K562 (cell line): ENCODE results near the gene SLC16A10. TPM values are rescaled to one million over a fixed set of nuclear protein-coding genes. Genes with fewer than 3 reads are reported as not detected.
A peak's percentile ranks its signal among the peaks of the same experiment; 100 is the strongest.

Experiments
- ATAC-seq: fragments of 200-7000 bp; cut with Tn5 transposase; 3 replicates; pipeline ENCODE4 v1.9.1; 2020; ENCODE audit warnings: moderate library complexity
- BruUV-seq: library from RNA; stranded (reverse); fragments of 400-500 nt; replicated peaks from 2 replicates; lab custom pipeline; 2021; lab: Mats Ljungman, UMichigan
- CTCF ChIA-PET: fragments of 300-600 bp; formaldehyde crosslinking; extraction: SDS; loops from one replicate; lab custom pipeline; 2021; ENCODE audit warnings: low intra/inter-chr PET ratio; lab: Yijun Ruan, JAX
- POLR2A ChIA-PET: fragments of 300-600, 350-650 bp; sonication (Branson Sonifier 250); formaldehyde crosslinking; extraction: SDS; loops from one replicate; lab custom pipeline; 2021; ENCODE audit warnings: antibody characterized with exemption, inconsistent platforms; lab: Yijun Ruan, JAX
- DNase-seq, 4 experiments: peaks; one replicate each; pipeline versions ENCODE4 v3.0.0 to v3.0.0-alpha.2; 2011 to 2018; ENCODE audit warnings: low spot score in 3 of 4, mixed read lengths in 3 of 4; ENCODE audit errors: extremely low read depth in 1 of 4
- FAIRE-seq: peaks from 2 replicates; lab custom pipeline; 2011; peaks lifted over from hg19 to GRCh38; lab: Jason Lieb, UNC
- H2AFZ ChIP-seq: 2 replicates; pipeline ENCODE4 v1.6.0; 2011; ENCODE audit warnings: low read depth, low read length, control low read depth, inconsistent platforms
- H3K27ac ChIP-seq: fragments of 200-600 bp; 3 replicates; pipeline ENCODE4 v1.8.0; 2011; ENCODE audit warnings: low read depth, mild to moderate bottlenecking, control low read depth, inconsistent platforms, low read length, moderate library complexity, mixed read lengths; ENCODE audit errors: extremely low read depth
- H3K27me3 ChIP-seq, 2 experiments: fragments of 300-600 bp in 1 of 2; 2 replicates in 1 of 2; 3 replicates in 1 of 2; pipeline versions ENCODE4 v1.6.0 to v1.8.0; 2011; ENCODE audit warnings: inconsistent platforms in 2 of 2, low read length in 2 of 2, mild to moderate bottlenecking in 1 of 2, mixed read lengths in 1 of 2, moderate library complexity in 1 of 2; ENCODE audit not compliant: control insufficient read depth in 2 of 2, insufficient read depth in 2 of 2
- H3K36me3 ChIP-seq: fragments of 300-600 bp; 3 replicates; pipeline ENCODE4 v1.8.0; 2011; ENCODE audit warnings: mild to moderate bottlenecking, low read length, inconsistent platforms; ENCODE audit not compliant: control insufficient read depth, insufficient read depth
- H3K4me1 ChIP-seq, 2 experiments: fragments of 200-600 bp in 1 of 2; replicated peaks in 1 of 2; 2 replicates in 1 of 2; 3 replicates in 1 of 2; pipeline versions ENCODE4 v1.5.1 to v1.8.0; 2011; ENCODE audit warnings: inconsistent platforms in 2 of 2, low read length in 2 of 2, mild to moderate bottlenecking in 1 of 2, mixed read lengths in 1 of 2, moderate library complexity in 1 of 2; ENCODE audit not compliant: control insufficient read depth in 2 of 2, insufficient read depth in 2 of 2
- H3K4me2 ChIP-seq: 2 replicates; pipeline ENCODE4 v1.6.1; 2011; ENCODE audit warnings: low read length, control low read depth, inconsistent platforms, mixed read lengths; ENCODE audit not compliant: insufficient read depth
- H3K4me3 ChIP-seq: fragments of 200-600 bp; sonication (generic), shearing (Covaris generic); 2 replicates; pipeline ENCODE4 v1.5.1; 2016; ENCODE audit warnings: control low read depth, inconsistent platforms
- H3K79me2 ChIP-seq: fragments of 200-600 bp; 3 replicates; pipeline ENCODE4 v1.8.0; 2011; ENCODE audit warnings: low read length, inconsistent platforms; ENCODE audit not compliant: control insufficient read depth, insufficient read depth
- H3K9ac ChIP-seq, 2 experiments: 2 replicates each; pipeline versions ENCODE4 v1.6.0 to v1.6.1; 2011; ENCODE audit warnings: low read depth in 2 of 2, low read length in 2 of 2, control low read depth in 1 of 2, inconsistent platforms in 1 of 2, mild to moderate bottlenecking in 1 of 2, mixed read lengths in 1 of 2; ENCODE audit not compliant: insufficient read depth in 1 of 2
- H3K9me1 ChIP-seq: one replicate; pipeline ENCODE4 v1.6.0; 2011; ENCODE audit warnings: inconsistent platforms, mild to moderate bottlenecking, low read length, moderate library complexity; ENCODE audit not compliant: control insufficient read depth, insufficient read depth
- H3K9me3 ChIP-seq: replicated peaks from 2 replicates; pipeline ENCODE4 v1.5.1; 2011; ENCODE audit warnings: low read depth, low read length, inconsistent platforms; ENCODE audit not compliant: control insufficient read depth, insufficient read depth
- H4K20me1 ChIP-seq: replicated peaks from 2 replicates; pipeline ENCODE4 v1.6.1; 2011; ENCODE audit warnings: low read length, inconsistent platforms, mixed read lengths; ENCODE audit not compliant: control insufficient read depth, insufficient read depth
- BCOR ChIP-seq: fragments of 450-650 bp; IDR thresholded peaks from 2 replicates; pipeline ENCODE4 v1.6.1; 2016
- CHCHD3 ChIP-seq: fragments of 250-450 bp; sonication (Bioruptor Pico); IDR thresholded peaks from 2 replicates; pipeline ENCODE4 v2.1.2; 2022; ENCODE audit warnings: mild to moderate bottlenecking
- CHD2 ChIP-seq: IDR thresholded peaks from 2 replicates; pipeline ENCODE4 v1.6.1; 2011; ENCODE audit warnings: low read depth, low read length
- FOXM1 ChIP-seq, 2 experiments: fragments of 450-650 bp in 1 of 2; sonication (generic) in 1 of 2; formaldehyde crosslinking in 1 of 2; IDR thresholded peaks; 2 replicates each; pipeline versions ENCODE4 v1.6.1 to v1.9.0; 2017 to 2022; ENCODE audit warnings: low read depth in 2 of 2, mild to moderate bottlenecking in 2 of 2, missing genetic modification reagents in 1 of 2, moderate library complexity in 1 of 2
- HOXB6 ChIP-seq: fragments of 250-450 bp; sonication (Bioruptor Pico); IDR thresholded peaks from 2 replicates; pipeline ENCODE4 v1.5.1; 2022; ENCODE audit warnings: mild to moderate bottlenecking, borderline replicate concordance
- MECOM ChIP-seq: fragments of 250-450 bp; sonication (Bioruptor Pico); IDR thresholded peaks from 2 replicates; pipeline ENCODE4 v1.8.0; 2022; ENCODE audit warnings: inconsistent platforms
- MXI1 ChIP-seq: IDR thresholded peaks from 2 replicates; pipeline ENCODE4 v1.6.1; 2011; ENCODE audit warnings: low read depth, mild to moderate bottlenecking, improper control_type of control experiment, low read length
- NEUROD1 ChIP-seq: fragments of 150-350 bp; IDR thresholded peaks from 2 replicates; pipeline ENCODE4 v1.6.1; 2014; ENCODE audit warnings: borderline replicate concordance, low read length, low read depth; ENCODE audit not compliant: partially characterized antibody
- NR1H2 ChIP-seq: sonication (generic); formaldehyde crosslinking; IDR thresholded peaks from 2 replicates; pipeline ENCODE4 v1.4.0; 2020; ENCODE audit warnings: mild to moderate bottlenecking, missing genetic modification reagents
- SMAD4 ChIP-seq: fragments of 250-450 bp; sonication (Bioruptor Pico); conservative IDR thresholded peaks from 2 replicates; pipeline ENCODE4 v1.8.0; 2021; ENCODE audit warnings: inconsistent platforms, mild to moderate bottlenecking, moderate library complexity
- TEAD1 ChIP-seq, 2 experiments: fragments of 450-650 bp in 1 of 2; sonication (generic) in 1 of 2; formaldehyde crosslinking; IDR thresholded peaks; 2 replicates each; pipeline versions ENCODE4 v1.4.0 to v1.8.0; 2020 to 2022; ENCODE audit warnings: mild to moderate bottlenecking in 2 of 2, missing genetic modification reagents in 1 of 2
- ZNF561 ChIP-seq: fragments of 450-650 bp; formaldehyde crosslinking; conservative IDR thresholded peaks from 2 replicates; pipeline ENCODE4 v1.4.0; 2020; ENCODE audit warnings: mild to moderate bottlenecking, moderate library complexity
- ZSCAN32 ChIP-seq: fragments of 450-650 bp; formaldehyde crosslinking; IDR thresholded peaks from 2 replicates; pipeline ENCODE4 v1.4.0; 2020; ENCODE audit warnings: mild to moderate bottlenecking, moderate library complexity
- WGBS: fragments of 100-300 bp; shearing (Covaris generic); methylation state at CpG from one replicate; pipeline ENCODE4 v1.1.6; 2016; ENCODE audit warnings: low coverage, mixed read lengths; ENCODE audit not compliant: insufficient coverage; ENCODE audit errors: missing lambda C conversion rate; 5-methylcytosine and 5-hydroxymethylcytosine counted together
- in situ Hi-C: fragments of 300-500 bp; cut with MboI; formaldehyde crosslinking; loops from 4 replicates; pipeline ENCODE4 v1.15.0; 2018; ENCODE audit warnings: inconsistent platforms, mixed read lengths
- intact Hi-C: fragments of 100-400 bp; cut with micrococcal nuclease; formaldehyde crosslinking; loops from 2 replicates; pipeline ENCODE4 v1.14.2; 2022
- polyA plus RNA-seq, 8 experiments: library from polyadenylated mRNA; depleted of rRNA in 4 of 8; stranded (reverse) in 5 of 8; unstranded in 3 of 8; fragments of >200 nt; fragmentation: Nextera tagmentation in 2 of 8; fragmentation: Illumina TruSeq in 1 of 8; extraction: Ambion mirVana in 2 of 8; extraction: Trizol in 1 of 8; gene quantifications; 2 replicates each; pipeline versions ENCODE4 v1.2.1 to v1.2.3, GENCODE V29; 2011 to 2014; ENCODE audit warnings: inconsistent platforms in 1 of 8, missing spikeins in 1 of 8
- total RNA-seq, 7 experiments: library from RNA; depleted of rRNA in 6 of 7; stranded (reverse); fragments of >200 nt in 6 of 7; fragmentation: Illumina TruSeq in 2 of 7; extraction: Trizol in 2 of 7; gene quantifications; 2 replicates each; pipeline versions ENCODE4 v1.2.1 to v1.2.3, GENCODE V29; 2011 to 2021; ENCODE audit warnings: low replicate concordance in 1 of 7
- TF ChIP-seq, protein P1 (sequence below), 3 experiments: fragments of 200-800 bp in 1 of 3; sonication (Bioruptor generic) in 1 of 3; sonication (generic) in 1 of 3; formaldehyde crosslinking in 1 of 3; IDR thresholded peaks; 2 replicates each; pipeline versions ENCODE4 v1.6.1 to v1.8.0; 2016 to 2022; ENCODE audit warnings: mild to moderate bottlenecking in 2 of 3, missing compliant biosample characterization in 2 of 3, missing genetic modification characterization in 2 of 3, missing genetic modification reagents in 1 of 3
- TF ChIP-seq, protein P2 (sequence below), 2 experiments: IDR thresholded peaks in 1 of 2; conservative IDR thresholded peaks in 1 of 2; 2 replicates each; pipeline ENCODE4 v1.6.1; 2016; ENCODE audit warnings: low read depth in 2 of 2, mild to moderate bottlenecking in 1 of 2, missing compliant biosample characterization in 1 of 2, missing genetic modification characterization in 1 of 2, moderate library complexity in 1 of 2

SLC16A10 gene
- total and polyA plus RNA-seq, 9 of the 15 experiments (the other 6 are each of a cell fraction or from before 2014, with no cell fraction given), result 0.02 to 0.54 (median 0.24) TPM; not detected in 4

DNA sequence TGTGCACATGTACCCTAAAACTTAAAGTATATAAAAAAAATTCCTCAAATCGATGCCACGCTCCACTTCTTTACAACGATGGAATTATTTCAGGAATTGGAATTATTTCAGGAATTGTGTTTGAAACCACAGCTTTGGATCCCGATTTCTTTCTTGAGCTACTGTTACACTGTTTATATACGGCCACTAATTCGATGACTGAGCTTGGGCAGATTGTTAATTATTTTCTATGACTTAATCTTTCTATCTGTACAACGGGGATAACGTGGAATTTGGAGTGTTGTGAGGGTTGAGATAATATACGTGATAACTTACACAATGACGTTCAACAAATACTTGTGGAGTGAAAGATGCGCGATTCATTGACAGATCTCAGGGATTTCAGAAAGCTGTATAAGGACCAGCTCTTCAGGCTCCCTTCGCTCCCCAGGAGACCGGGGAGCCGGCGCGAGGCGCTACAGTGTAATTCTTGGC lies 171.3 kb downstream of the SLC16A10 start:
- 17% methylated on average over 18 of the region's 18 CpGs for WGBS
- FAIRE-seq, result no peak
- no peaks in the 10 kb centered on the region for H3K9me3 ChIP-seq
- peak overlapping the region; percentile 56 for H3K4me2 ChIP-seq
- H3K79me2 ChIP-seq, result peaks cover 33% of the 10 kb centered on the region
- no peak for ATAC-seq
- ChIA-PET POLR2A (interaction anchor here (0.6 to 2.0 kb wide), 8 partner anchors 9 to 384 kb away, joined by 3 to 19 read pairs (median 6); partner anchors contain the start of gene REV3L), CTCF (interaction anchor here (0.6 to 1.8 kb wide), 3 partner anchors 220 to 384 kb away, joined by 4 to 14 read pairs (median 4); no protein-coding TSS in a partner anchor)
- DNase-seq, result no peak
- intact Hi-C loops, result loop anchor here (1.0 to 5.0 kb wide), 6 partner anchors 201 to 785 kb away; no protein-coding TSS in a partner anchor
- peaks cover 9 to 16% of the 10 kb centered on the region in 2 experiments; a peak in 4 of 5 replicates for H3K4me1 ChIP-seq
- no peaks in the 10 kb centered on the region for H3K27me3 ChIP-seq
- no peak overlapping the region; the same call in 1 of the 2 replicates for H3K4me3 ChIP-seq
- H3K36me3 ChIP-seq, result peaks cover 6% of the 10 kb centered on the region
- no peaks in the 10 kb centered on the region for H4K20me1 ChIP-seq
- peak overlapping the region; percentile 88 for H2AFZ ChIP-seq
- H3K9ac ChIP-seq, result peak overlapping the region; percentile 3 to 16; a peak in 2 of 4 replicates
- in situ Hi-C loops, result loop anchor here (25.0 kb wide), 1 partner anchor 379 kb away; no protein-coding TSS in a partner anchor
- no peaks in the 10 kb centered on the region for H3K9me1 ChIP-seq
- no peak overlapping the region for H3K27ac ChIP-seq
- BruUV-seq, result no TSS peak
- TF ChIP-seq SMAD4 (CRISPR knock-in tag) (no peak), ZNF561 (CRISPR knock-in tag) (no peak), BCOR (peak; percentile 53; the same call in 1 of the 2 replicates), HOXB6 (CRISPR knock-in tag) (no peak), CHCHD3 (CRISPR knock-in tag) (no peak), CHD2 (no peak), NEUROD1 (no peak), TEAD1 (CRISPR knock-in tag; IDR thresholded peaks at IDR 0.05) (no peak), MECOM (0 out of 2 replicates have a peak, but pooled peaks have one; percentile 26), FOXM1 (IDR thresholded peaks at IDR 0.05; ENCODE audit: low read depth) (no peak), FOXM1 (CRISPR knock-in tag; IDR thresholded peaks at IDR 0.05; ENCODE audit: low read depth) (no peak), ZSCAN32 (CRISPR knock-in tag) (no peak), NR1H2 (CRISPR knock-in tag) (no peak), MXI1 (no peak)
- TF ChIP-seq, protein P1, sequence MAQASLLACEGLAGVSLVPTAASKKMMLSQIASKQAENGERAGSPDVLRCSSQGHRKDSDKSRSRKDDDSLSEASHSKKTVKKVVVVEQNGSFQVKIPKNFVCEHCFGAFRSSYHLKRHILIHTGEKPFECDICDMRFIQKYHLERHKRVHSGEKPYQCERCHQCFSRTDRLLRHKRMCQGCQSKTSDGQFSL (CRISPR knock-in tag; IDR thresholded peaks at IDR 0.05), result no peak
- TF ChIP-seq, protein P1 (tag; IDR thresholded peaks at IDR 0.05), result no peak
- TF ChIP-seq, protein P2, sequence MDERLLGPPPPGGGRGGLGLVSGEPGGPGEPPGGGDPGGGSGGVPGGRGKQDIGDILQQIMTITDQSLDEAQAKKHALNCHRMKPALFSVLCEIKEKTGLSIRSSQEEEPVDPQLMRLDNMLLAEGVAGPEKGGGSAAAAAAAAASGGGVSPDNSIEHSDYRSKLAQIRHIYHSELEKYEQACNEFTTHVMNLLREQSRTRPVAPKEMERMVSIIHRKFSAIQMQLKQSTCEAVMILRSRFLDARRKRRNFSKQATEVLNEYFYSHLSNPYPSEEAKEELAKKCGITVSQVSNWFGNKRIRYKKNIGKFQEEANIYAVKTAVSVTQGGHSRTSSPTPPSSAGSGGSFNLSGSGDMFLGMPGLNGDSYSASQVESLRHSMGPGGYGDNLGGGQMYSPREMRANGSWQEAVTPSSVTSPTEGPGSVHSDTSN (CRISPR knock-in tag; IDR thresholded peaks at IDR 0.05; ENCODE audit: low read depth), result no peak
- TF ChIP-seq, protein P2 (tag; conservative IDR thresholded peaks at IDR 0.05; ENCODE audit: low read depth), result no peak
